HepG2 (cell line): ENCODE measurements around the gene MPP3. TPM values are rescaled to one million over a fixed set of nuclear protein-coding genes. Genes with fewer than 3 reads are reported as not detected.

ENCODE experiments used
- BCL6 ChIP-seq: IDR thresholded peaks from 2 replicates; pipeline ENCODE4 v1.6.1; 2016; ENCODE audit warnings: missing genetic modification reagents, missing compliant biosample characterization
- CBFB ChIP-seq: sonication (generic); formaldehyde crosslinking; IDR thresholded peaks from 2 replicates; pipeline ENCODE4 v1.4.0; 2020; ENCODE audit warnings: missing genetic modification reagents
- CREB1 ChIP-seq, 2 experiments: fragments of 450-650 bp in 1 of 2; IDR thresholded peaks; 2 replicates each; pipeline ENCODE4 v1.6.1; 2016 to 2017; ENCODE audit warnings: control low read depth in 1 of 2, mild to moderate bottlenecking in 1 of 2, missing compliant biosample characterization in 1 of 2, missing genetic modification characterization in 1 of 2
- HHEX ChIP-seq: IDR thresholded peaks from 2 replicates; pipeline ENCODE4 v1.6.1; 2016; ENCODE audit warnings: control low read depth
- HMG20A ChIP-seq: IDR thresholded peaks from 2 replicates; pipeline ENCODE4 v1.6.1; 2016; ENCODE audit warnings: borderline replicate concordance
- HOXA3 ChIP-seq: sonication (generic); formaldehyde crosslinking; IDR thresholded peaks from 2 replicates; pipeline ENCODE4 v1.5.0; 2020; ENCODE audit warnings: missing genetic modification reagents
- JUN ChIP-seq: sonication (generic); formaldehyde crosslinking; IDR thresholded peaks from 2 replicates; pipeline ENCODE4 v1.4.0; 2020; ENCODE audit warnings: mild to moderate bottlenecking, missing genetic modification reagents
- MAF1 ChIP-seq: sonication (generic); formaldehyde crosslinking; IDR thresholded peaks from 2 replicates; pipeline ENCODE4 v1.5.0; 2020; ENCODE audit warnings: missing genetic modification reagents, borderline replicate concordance
- POGZ ChIP-seq: sonication (generic); formaldehyde crosslinking; IDR thresholded peaks from 2 replicates; pipeline ENCODE4 v1.4.0; 2020; ENCODE audit warnings: mild to moderate bottlenecking, missing genetic modification reagents
- SIN3B ChIP-seq: fragments of 150-350 bp; IDR thresholded peaks from 2 replicates; pipeline ENCODE4 v1.6.1; 2014; ENCODE audit warnings: low read length
- SMAD3 ChIP-seq: sonication (generic); formaldehyde crosslinking; IDR thresholded peaks from 2 replicates; pipeline ENCODE4 v1.4.0; 2020; ENCODE audit warnings: missing genetic modification reagents
- ZC3H13 ChIP-seq: sonication (generic); formaldehyde crosslinking; IDR thresholded peaks from 2 replicates; pipeline ENCODE4 v1.8.1; 2023; ENCODE audit warnings: mild to moderate bottlenecking, missing genetic modification reagents, moderate library complexity
- ZKSCAN8 ChIP-seq: IDR thresholded peaks from 2 replicates; pipeline ENCODE4 v1.6.1; 2016; ENCODE audit warnings: borderline replicate concordance, missing genetic modification reagents, missing compliant biosample characterization
- ZNF124 ChIP-seq: sonication (generic); formaldehyde crosslinking; IDR thresholded peaks from 2 replicates; pipeline ENCODE4 v1.4.0; 2020; ENCODE audit warnings: missing genetic modification reagents
- ZNF30 ChIP-seq: sonication (generic); formaldehyde crosslinking; IDR thresholded peaks from 2 replicates; pipeline ENCODE4 v1.5.0; 2020; ENCODE audit warnings: mild to moderate bottlenecking, missing genetic modification reagents
- ZNF431 ChIP-seq: sonication (generic); formaldehyde crosslinking; IDR thresholded peaks from 2 replicates; pipeline ENCODE4 v1.9.0; 2022; ENCODE audit warnings: missing genetic modification reagents, low read depth, mild to moderate bottlenecking, borderline replicate concordance
- ZNF619 ChIP-seq: sonication (generic); formaldehyde crosslinking; IDR thresholded peaks from 2 replicates; pipeline ENCODE4 v1.4.0; 2020; ENCODE audit warnings: mild to moderate bottlenecking, missing genetic modification reagents
- ZNF883 ChIP-seq: sonication (generic); formaldehyde crosslinking; IDR thresholded peaks from 2 replicates; pipeline ENCODE4 v1.5.1; 2020; ENCODE audit warnings: mild to moderate bottlenecking, missing genetic modification reagents; ENCODE audit errors: not compliant biosample characterization
- polyA plus RNA-seq, 8 experiments: library from polyadenylated mRNA; depleted of rRNA in 3 of 8; stranded (reverse) in 7 of 8; unstranded in 1 of 8; fragments of >200 nt; fragmentation: Illumina TruSeq in 4 of 8; extraction: Trizol in 4 of 8; gene quantifications; 2 replicates each; pipeline versions ENCODE4 v1.2.1 to v1.2.3, GENCODE V29; 2011 to 2016; ENCODE audit warnings: low read depth in 4 of 8, missing spikeins in 1 of 8, mixed read lengths in 1 of 8; ENCODE audit not compliant: insufficient read depth in 1 of 8
- total RNA-seq, 5 experiments: library from RNA; depleted of rRNA; stranded (reverse); fragments of >200 nt; fragmentation: Illumina TruSeq; extraction: Trizol; gene quantifications; 2 replicates each; pipeline ENCODE4 v1.2.3, GENCODE V29; 2016; ENCODE audit warnings: low read depth in 1 of 5
- TF ChIP-seq, protein P1 (sequence below): sonication (generic); formaldehyde crosslinking; IDR thresholded peaks from 2 replicates; pipeline ENCODE4 v1.8.1; 2022; ENCODE audit warnings: mild to moderate bottlenecking, missing genetic modification reagents
- TF ChIP-seq, protein P2 (sequence below): sonication (generic); formaldehyde crosslinking; IDR thresholded peaks from 2 replicates; pipeline ENCODE4 v1.5.0; 2020; ENCODE audit warnings: mild to moderate bottlenecking, missing genetic modification reagents, borderline replicate concordance
- TF ChIP-seq, protein P3 (sequence below): sonication (generic); formaldehyde crosslinking; IDR thresholded peaks from 2 replicates; pipeline ENCODE4 v1.4.0; 2020; ENCODE audit warnings: mild to moderate bottlenecking, missing genetic modification reagents
- TF ChIP-seq, protein P4 (sequence below): sonication (generic); formaldehyde crosslinking; IDR thresholded peaks from 2 replicates; pipeline ENCODE4 v1.8.1; 2022; ENCODE audit warnings: low read depth, mild to moderate bottlenecking, missing genetic modification reagents
- TF ChIP-seq, protein P5 (sequence below): sonication (generic); formaldehyde crosslinking; IDR thresholded peaks from 2 replicates; pipeline ENCODE4 v1.4.0; 2020; ENCODE audit warnings: missing genetic modification reagents

Gene MPP3
- total and polyA plus RNA-seq, 2 of the 13 experiments (the other 11 are each of a cell fraction or from before 2014, with no cell fraction given), result 0.91 to 1.8 TPM

DNA sequence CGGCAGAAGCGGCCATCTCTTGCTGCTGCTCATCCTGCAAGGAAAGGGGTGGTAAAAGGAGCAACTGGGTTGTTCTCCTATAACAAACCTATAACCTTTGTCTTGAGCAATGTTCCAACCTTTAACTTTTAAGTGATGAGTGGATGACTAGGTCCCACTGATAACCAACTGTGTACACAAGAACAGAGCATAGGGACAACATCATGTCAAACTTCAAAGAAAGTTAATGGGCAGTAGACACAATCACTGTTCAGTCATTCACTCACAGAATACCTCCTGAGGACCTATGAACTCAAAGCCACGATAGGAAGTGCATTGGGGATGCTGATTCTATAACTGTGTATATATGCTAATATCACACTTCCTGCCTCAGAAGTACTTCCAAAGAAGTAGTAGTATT is 31.1 kb downstream of the MPP3 start (continued):
- TF ChIP-seq, protein P1, sequence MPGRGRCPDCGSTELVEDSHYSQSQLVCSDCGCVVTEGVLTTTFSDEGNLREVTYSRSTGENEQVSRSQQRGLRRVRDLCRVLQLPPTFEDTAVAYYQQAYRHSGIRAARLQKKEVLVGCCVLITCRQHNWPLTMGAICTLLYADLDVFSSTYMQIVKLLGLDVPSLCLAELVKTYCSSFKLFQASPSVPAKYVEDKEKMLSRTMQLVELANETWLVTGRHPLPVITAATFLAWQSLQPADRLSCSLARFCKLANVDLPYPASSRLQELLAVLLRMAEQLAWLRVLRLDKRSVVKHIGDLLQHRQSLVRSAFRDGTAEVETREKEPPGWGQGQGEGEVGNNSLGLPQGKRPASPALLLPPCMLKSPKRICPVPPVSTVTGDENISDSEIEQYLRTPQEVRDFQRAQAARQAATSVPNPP (CRISPR knock-in tag), result peak; percentile 48; the same call in 1 of the 2 replicates
- TF ChIP-seq ZNF30 (CRISPR knock-in tag) (no peak), CBFB (no peak), CREB1 (IDR thresholded peaks at IDR 0.05) (0 out of 2 replicates have a peak, but pooled peaks have one; percentile 21), CREB1 (CRISPR knock-in tag; IDR thresholded peaks at IDR 0.05) (peak; percentile 80), ZNF431 (CRISPR knock-in tag) (no peak), HOXA3 (peak; percentile 37; the same call in 1 of the 2 replicates), HMG20A (peak; percentile 100), POGZ (0 out of 2 replicates have a peak, but pooled peaks have one; percentile 18), JUN (CRISPR knock-in tag) (peak; percentile 82; the same call in 1 of the 2 replicates), MAF1 (CRISPR knock-in tag) (no peak), ZC3H13 (no peak), ZNF883 (CRISPR knock-in tag) (no peak), SIN3B (no peak), ZNF124 (CRISPR knock-in tag) (0 out of 2 replicates have a peak, but pooled peaks have one; percentile 40), HHEX (CRISPR knock-in tag) (peak; percentile 99), SMAD3 (CRISPR knock-in tag) (peak; percentile 72; the same call in 1 of the 2 replicates), ZNF619 (CRISPR knock-in tag) (no peak), BCL6 (CRISPR knock-in tag) (peak; percentile 92), ZKSCAN8 (peak; percentile 63; the same call in 1 of the 2 replicates)
- TF ChIP-seq, protein P2, sequence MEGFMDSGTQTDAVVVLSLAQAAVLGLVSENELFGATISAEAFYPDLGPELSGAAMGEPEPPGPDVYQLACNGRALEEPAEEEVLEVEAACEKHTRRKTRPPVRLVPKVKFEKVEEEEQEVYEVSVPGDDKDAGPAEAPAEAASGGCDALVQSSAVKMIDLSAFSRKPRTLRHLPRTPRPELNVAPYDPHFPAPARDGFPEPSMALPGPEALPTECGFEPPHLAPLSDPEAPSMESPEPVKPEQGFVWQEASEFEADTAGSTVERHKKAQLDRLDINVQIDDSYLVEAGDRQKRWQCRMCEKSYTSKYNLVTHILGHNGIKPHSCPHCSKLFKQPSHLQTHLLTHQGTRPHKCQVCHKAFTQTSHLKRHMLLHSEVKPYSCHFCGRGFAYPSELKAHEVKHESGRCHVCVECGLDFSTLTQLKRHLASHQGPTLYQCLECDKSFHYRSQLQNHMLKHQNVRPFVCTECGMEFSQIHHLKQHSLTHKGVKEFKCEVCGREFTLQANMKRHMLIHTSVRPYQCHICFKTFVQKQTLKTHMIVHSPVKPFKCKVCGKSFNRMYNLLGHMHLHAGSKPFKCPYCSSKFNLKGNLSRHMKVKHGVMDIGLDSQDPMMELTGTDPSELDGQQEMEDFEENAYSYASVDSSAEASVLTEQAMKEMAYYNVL (CRISPR knock-in tag), result peak; percentile 40; the same call in 1 of the 2 replicates
- TF ChIP-seq, protein P3, sequence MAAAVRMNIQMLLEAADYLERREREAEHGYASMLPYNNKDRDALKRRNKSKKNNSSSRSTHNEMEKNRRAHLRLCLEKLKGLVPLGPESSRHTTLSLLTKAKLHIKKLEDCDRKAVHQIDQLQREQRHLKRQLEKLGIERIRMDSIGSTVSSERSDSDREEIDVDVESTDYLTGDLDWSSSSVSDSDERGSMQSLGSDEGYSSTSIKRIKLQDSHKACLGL (CRISPR knock-in tag), result no peak
- TF ChIP-seq, protein P4, sequence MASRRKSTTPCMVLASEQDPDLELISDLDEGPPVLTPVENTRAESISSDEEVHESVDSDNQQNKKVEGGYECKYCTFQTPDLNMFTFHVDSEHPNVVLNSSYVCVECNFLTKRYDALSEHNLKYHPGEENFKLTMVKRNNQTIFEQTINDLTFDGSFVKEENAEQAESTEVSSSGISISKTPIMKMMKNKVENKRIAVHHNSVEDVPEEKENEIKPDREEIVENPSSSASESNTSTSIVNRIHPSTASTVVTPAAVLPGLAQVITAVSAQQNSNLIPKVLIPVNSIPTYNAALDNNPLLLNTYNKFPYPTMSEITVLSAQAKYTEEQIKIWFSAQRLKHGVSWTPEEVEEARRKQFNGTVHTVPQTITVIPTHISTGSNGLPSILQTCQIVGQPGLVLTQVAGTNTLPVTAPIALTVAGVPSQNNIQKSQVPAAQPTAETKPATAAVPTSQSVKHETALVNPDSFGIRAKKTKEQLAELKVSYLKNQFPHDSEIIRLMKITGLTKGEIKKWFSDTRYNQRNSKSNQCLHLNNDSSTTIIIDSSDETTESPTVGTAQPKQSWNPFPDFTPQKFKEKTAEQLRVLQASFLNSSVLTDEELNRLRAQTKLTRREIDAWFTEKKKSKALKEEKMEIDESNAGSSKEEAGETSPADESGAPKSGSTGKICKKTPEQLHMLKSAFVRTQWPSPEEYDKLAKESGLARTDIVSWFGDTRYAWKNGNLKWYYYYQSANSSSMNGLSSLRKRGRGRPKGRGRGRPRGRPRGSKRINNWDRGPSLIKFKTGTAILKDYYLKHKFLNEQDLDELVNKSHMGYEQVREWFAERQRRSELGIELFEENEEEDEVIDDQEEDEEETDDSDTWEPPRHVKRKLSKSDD (CRISPR knock-in tag), result no peak
- TF ChIP-seq, protein P5, sequence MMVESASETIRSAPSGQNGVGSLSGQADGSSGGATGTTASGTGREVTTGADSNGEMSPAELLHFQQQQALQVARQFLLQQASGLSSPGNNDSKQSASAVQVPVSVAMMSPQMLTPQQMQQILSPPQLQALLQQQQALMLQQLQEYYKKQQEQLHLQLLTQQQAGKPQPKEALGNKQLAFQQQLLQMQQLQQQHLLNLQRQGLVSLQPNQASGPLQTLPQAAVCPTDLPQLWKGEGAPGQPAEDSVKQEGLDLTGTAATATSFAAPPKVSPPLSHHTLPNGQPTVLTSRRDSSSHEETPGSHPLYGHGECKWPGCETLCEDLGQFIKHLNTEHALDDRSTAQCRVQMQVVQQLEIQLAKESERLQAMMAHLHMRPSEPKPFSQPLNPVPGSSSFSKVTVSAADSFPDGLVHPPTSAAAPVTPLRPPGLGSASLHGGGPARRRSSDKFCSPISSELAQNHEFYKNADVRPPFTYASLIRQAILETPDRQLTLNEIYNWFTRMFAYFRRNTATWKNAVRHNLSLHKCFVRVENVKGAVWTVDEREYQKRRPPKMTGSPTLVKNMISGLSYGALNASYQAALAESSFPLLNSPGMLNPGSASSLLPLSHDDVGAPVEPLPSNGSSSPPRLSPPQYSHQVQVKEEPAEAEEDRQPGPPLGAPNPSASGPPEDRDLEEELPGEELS (CRISPR knock-in tag), result peak; percentile 96
